Measurements from ENCODE around the gene CALCOCO1. TPM values are rescaled to one million over a fixed set of nuclear protein-coding genes. Genes with fewer than 3 reads are reported as not detected.

Gene CALCOCO1
- total RNA-seq, 2 experiments from 2014 or later, result 12.8 to 25.1 TPM

GRCh38 chr12:53755451-53755891, 28.2 kb upstream of the CALCOCO1 start:
- POLR2A ChIA-PET, result interaction anchor here (1.4 kb wide), 1 partner anchor 298 kb away, joined by 4 read pairs; the partner anchor contains the start of gene HOXC4
- CTCF ChIA-PET (ENCODE audit: unreplicated experiment), result interaction anchor here (0.6 to 2.5 kb wide), 4 partner anchors 9 to 80 kb away, joined by 3 to 6 read pairs (median 4); partner anchors contain the start of gene ATP5MC2
- Histone ChIP-seq H3K4me2 (ENCODE audit: low read length) (peak overlapping the region; percentile 87), H3K9me3 (ENCODE audit: low read length) (no peaks in the 10 kb centered on the region), H3K9me2 (ENCODE audit: insufficient read depth, low read length) (no peaks in the 10 kb centered on the region), H2AFZ (ENCODE audit: low read length) (peak overlapping the region; percentile 12; the same call in 1 of the 2 replicates), H3K27ac (ENCODE audit: low read depth, low read length, poor library complexity, severe bottlenecking) (peak overlapping the region; percentile 94), H4K20me1 (ENCODE audit: insufficient read depth, low read length) (no peaks in the 10 kb centered on the region), H3K36me3 (ENCODE audit: insufficient read depth, low read length) (no peaks in the 10 kb centered on the region), H3K79me2 (ENCODE audit: insufficient read depth, low read depth, low read length) (peaks cover 37% of the 10 kb centered on the region; the same call in 1 of the 2 replicates), H3K4me3 (ENCODE audit: low read depth, low read length, poor library complexity, severe bottlenecking) (peak overlapping the region; percentile 74), H3K4me1 (ENCODE audit: insufficient read depth, low read length, poor library complexity, severe bottlenecking) (peaks cover 74% of the 10 kb centered on the region)
- peak; percentile 75 for DNase-seq (ENCODE audit: low spot score)
- intact Hi-C loops (cut with micrococcal nuclease; ENCODE audit: unreplicated experiment), result loop anchor here (5.0 to 10.0 kb wide), 2 partner anchors 222 to 751 kb away; partner anchors contain the start of gene EIF4B
- no TSS peak for BruUV-seq (replicated peaks)
- TF ChIP-seq EZH2phosphoT487 (IDR thresholded peaks at IDR 0.05; ENCODE audit: borderline replicate concordance, low read depth, low read length) (no peak), CTCF (conservative IDR thresholded peaks at IDR 0.05; ENCODE audit: low read length) (peak; percentile 88)

GRCh38 chr12:53754633-53755264, 27.5 kb upstream of the CALCOCO1 start:
- H3K4me2 ChIP-seq (ENCODE audit: low read length), result peak overlapping the region; percentile 87
- CTCF ChIA-PET (ENCODE audit: unreplicated experiment), result interaction anchor here (0.6 to 2.5 kb wide), 2 partner anchors 11 to 41 kb away, joined by 5 to 6 read pairs; no protein-coding TSS in a partner anchor
- intact Hi-C loops (cut with micrococcal nuclease; ENCODE audit: unreplicated experiment), result loop anchor here (5.0 to 10.0 kb wide), 5 partner anchors 127 to 750 kb away; partner anchors contain the start of genes ATF7, EIF4B and ITGB7
- peak; percentile 49 for DNase-seq (ENCODE audit: low spot score)
- POLR2A ChIA-PET, result interaction anchor here (0.6 to 1.6 kb wide), 3 partner anchors 12 to 567 kb away, joined by 3 to 5 read pairs (median 4); partner anchors contain the start of gene HOXC4
- H3K9me2 ChIP-seq (ENCODE audit: insufficient read depth, low read length), result no peaks in the 10 kb centered on the region
- H3K9me3 ChIP-seq (ENCODE audit: low read length), result no peaks in the 10 kb centered on the region
- peaks cover 81% of the 10 kb centered on the region for H3K4me1 ChIP-seq (ENCODE audit: insufficient read depth, low read length, poor library complexity, severe bottlenecking)
- BruUV-seq (replicated peaks), result no TSS peak
- H4K20me1 ChIP-seq (ENCODE audit: insufficient read depth, low read length), result no peaks in the 10 kb centered on the region
- peak overlapping the region; percentile 94 for H3K27ac ChIP-seq (ENCODE audit: low read depth, low read length, poor library complexity, severe bottlenecking)
- TF ChIP-seq CTCF (conservative IDR thresholded peaks at IDR 0.05; ENCODE audit: low read length) (no peak), EZH2phosphoT487 (IDR thresholded peaks at IDR 0.05; ENCODE audit: borderline replicate concordance, low read depth, low read length) (no peak)
- peak overlapping the region; percentile 74 for H3K4me3 ChIP-seq (ENCODE audit: low read depth, low read length, poor library complexity, severe bottlenecking)
- no peaks in the 10 kb centered on the region for H3K36me3 ChIP-seq (ENCODE audit: insufficient read depth, low read length)
- H3K79me2 ChIP-seq (ENCODE audit: insufficient read depth, low read depth, low read length), result peaks cover 37% of the 10 kb centered on the region; the same call in 1 of the 2 replicates
- H2AFZ ChIP-seq (ENCODE audit: low read length), result peak overlapping the region; percentile 12; the same call in 1 of the 2 replicates

Data from OCI-LY7 (cell line).